ENCODE data around the gene MRPL10.
A peak's percentile ranks its signal among the peaks of the same experiment; 100 is the strongest.

Gene MRPL10

GRCh38 chr17:47856830-47857229 lies 25.5 kb upstream of the MRPL10 start:
- Histone ChIP-seq H2BK15ac (ENCODE audit: low read depth, poor library complexity, severe bottlenecking) (no peak overlapping the region), H3K4ac (ENCODE audit: low read depth in 1 of 2, low read length in 2 of 2) (no peak overlapping the region), H3K18ac (ENCODE audit: low read depth in 1 of 2, low read length in 2 of 2) (no peak overlapping the region), H3K23ac (ENCODE audit: low read length in 2 of 2) (no peak overlapping the region), H3K36me3 (ENCODE audit: control insufficient read depth in 1 of 2, insufficient read depth in 2 of 2, low read depth in 1 of 2, low read length in 2 of 2) (no peaks in the 10 kb centered on the region), H4K8ac (ENCODE audit: low read length) (no peak overlapping the region), H3K27ac (ENCODE audit: low read length, poor library complexity, severe bottlenecking) (no peak overlapping the region), H2AK5ac (ENCODE audit: low read length, severe bottlenecking) (peak overlapping the region; percentile 24), H2AFZ (ENCODE audit: low read depth, low read length) (no peak overlapping the region), H2BK5ac (ENCODE audit: low read depth, low read length, poor library complexity, severe bottlenecking) (no peak overlapping the region), H3K9me3 (ENCODE audit: control insufficient read depth, low read length) (no peaks in the 10 kb centered on the region), H3K4me1 (ENCODE audit: control insufficient read depth, insufficient read depth, low read depth, low read length) (no peaks in the 10 kb centered on the region), H3K27me3 (ENCODE audit: control insufficient read depth in 1 of 2, insufficient read depth in 1 of 2, low read length in 2 of 2) (peaks cover 65 to 76% of the 10 kb centered on the region in 2 experiments), H3K9ac (ENCODE audit: low read length) (no peak overlapping the region), H2BK120ac (ENCODE audit: low read depth, low read length) (no peak overlapping the region), H3K4me2 (ENCODE audit: low read length, poor library complexity, severe bottlenecking) (no peak overlapping the region), H3K4me3 (ENCODE audit: insufficient read depth in 1 of 2, low read depth in 1 of 2, low read length in 2 of 2) (no peak overlapping the region), H3K14ac (ENCODE audit: low read length in 2 of 2) (no peak overlapping the region), H4K91ac (ENCODE audit: low read length) (no peak overlapping the region), H2BK12ac (ENCODE audit: low read length in 2 of 2) (no peak overlapping the region), H3K79me1 (replicated peaks; ENCODE audit: low read length, poor library complexity, severe bottlenecking) (no peaks in the 10 kb centered on the region)
- no peak for DNase-seq

- no peaks in the 10 kb centered on the region for H3K36me3 ChIP-seq (ENCODE audit: control insufficient read depth in 1 of 2, insufficient read depth in 2 of 2, low read depth in 1 of 2, low read length in 2 of 2)
- no peak for DNase-seq
- H3K27me3 ChIP-seq (ENCODE audit: control insufficient read depth in 1 of 2, insufficient read depth in 1 of 2, low read length in 2 of 2): peaks cover 71 to 83% of the 10 kb centered on the region in 2 experiments
- H2BK5ac ChIP-seq (ENCODE audit: low read depth, low read length, poor library complexity, severe bottlenecking): no peak overlapping the region
- H3K4ac ChIP-seq (ENCODE audit: low read depth in 1 of 2, low read length in 2 of 2): no peak overlapping the region
- H4K91ac ChIP-seq (ENCODE audit: low read length): no peak overlapping the region
- H3K18ac ChIP-seq (ENCODE audit: low read depth in 1 of 2, low read length in 2 of 2): peak overlapping the region in 1 of 2 experiments; percentile 0
- no peak overlapping the region for H3K4me2 ChIP-seq (ENCODE audit: low read length, poor library complexity, severe bottlenecking)
- no peak overlapping the region for H3K9ac ChIP-seq (ENCODE audit: low read length)
- H3K23ac ChIP-seq (ENCODE audit: low read length in 2 of 2): no peak overlapping the region
- H3K14ac ChIP-seq (ENCODE audit: low read length in 2 of 2): no peak overlapping the region
- H2BK15ac ChIP-seq (ENCODE audit: low read depth, poor library complexity, severe bottlenecking): no peak overlapping the region
- H2BK12ac ChIP-seq (ENCODE audit: low read length in 2 of 2): no peak overlapping the region
- no peak overlapping the region for H2BK120ac ChIP-seq (ENCODE audit: low read depth, low read length)
- WGBS: 16% methylated on average over 3 of the region's 3 CpGs
- no peak overlapping the region for H3K27ac ChIP-seq (ENCODE audit: low read length, poor library complexity, severe bottlenecking)
- peaks cover 7% of the 10 kb centered on the region for H3K4me1 ChIP-seq (ENCODE audit: control insufficient read depth, insufficient read depth, low read depth, low read length)
- no peaks in the 10 kb centered on the region for H3K9me3 ChIP-seq (ENCODE audit: control insufficient read depth, low read length)
- no peak overlapping the region for H2AFZ ChIP-seq (ENCODE audit: low read depth, low read length)
- no peaks in the 10 kb centered on the region for H3K79me1 ChIP-seq (replicated peaks; ENCODE audit: low read length, poor library complexity, severe bottlenecking)
- no peak overlapping the region for H2AK5ac ChIP-seq (ENCODE audit: low read length, severe bottlenecking)
- H3K4me3 ChIP-seq (ENCODE audit: insufficient read depth in 1 of 2, low read depth in 1 of 2, low read length in 2 of 2): no peak overlapping the region
- no peak overlapping the region for H4K8ac ChIP-seq (ENCODE audit: low read length)
These were observed 24.4 kb upstream of the MRPL10 start for GRCh38 chr17:47855737-47856136.

- no peak overlapping the region for H2BK15ac ChIP-seq (ENCODE audit: low read depth, poor library complexity, severe bottlenecking)
These were observed 22.3 kb upstream of the MRPL10 start for GRCh38 chr17:47853616-47854015.

GRCh38 chr17:47852113-47852949 lies 21.0 kb upstream of the MRPL10 start:
- H4K8ac ChIP-seq (ENCODE audit: low read length): no peak overlapping the region
- no peak overlapping the region for H3K4me3 ChIP-seq (ENCODE audit: insufficient read depth in 1 of 2, low read depth in 1 of 2, low read length in 2 of 2)
- H3K36me3 ChIP-seq (ENCODE audit: control insufficient read depth in 1 of 2, insufficient read depth in 2 of 2, low read depth in 1 of 2, low read length in 2 of 2): no peaks in the 10 kb centered on the region
- H2BK120ac ChIP-seq (ENCODE audit: low read depth, low read length): no peak overlapping the region
- H2BK12ac ChIP-seq (ENCODE audit: low read length in 2 of 2): no peak overlapping the region
- H3K27me3 ChIP-seq (ENCODE audit: control insufficient read depth in 1 of 2, insufficient read depth in 1 of 2, low read length in 2 of 2): peaks cover 93 to 95% of the 10 kb centered on the region in 2 experiments
- H4K91ac ChIP-seq (ENCODE audit: low read length): no peak overlapping the region
- no peak overlapping the region for H3K4ac ChIP-seq (ENCODE audit: low read depth in 1 of 2, low read length in 2 of 2)
- H2AFZ ChIP-seq (ENCODE audit: low read depth, low read length): no peak overlapping the region
- H3K9me3 ChIP-seq (ENCODE audit: control insufficient read depth, low read length): no peaks in the 10 kb centered on the region
- no peak overlapping the region for H3K18ac ChIP-seq (ENCODE audit: low read depth in 1 of 2, low read length in 2 of 2)
- no peak overlapping the region for H3K27ac ChIP-seq (ENCODE audit: low read length, poor library complexity, severe bottlenecking)
- no peak overlapping the region for H2BK5ac ChIP-seq (ENCODE audit: low read depth, low read length, poor library complexity, severe bottlenecking)
- WGBS: 55% methylated on average over 31 of the region's 32 CpGs
- H3K79me1 ChIP-seq (replicated peaks; ENCODE audit: low read length, poor library complexity, severe bottlenecking): no peaks in the 10 kb centered on the region
- H3K4me1 ChIP-seq (ENCODE audit: control insufficient read depth, insufficient read depth, low read depth, low read length): peaks cover 12% of the 10 kb centered on the region
- no peak overlapping the region for H2AK5ac ChIP-seq (ENCODE audit: low read length, severe bottlenecking)
- H3K14ac ChIP-seq (ENCODE audit: low read length in 2 of 2): no peak overlapping the region
- no peak overlapping the region for H3K4me2 ChIP-seq (ENCODE audit: low read length, poor library complexity, severe bottlenecking)
- no peak overlapping the region for H2BK15ac ChIP-seq (ENCODE audit: low read depth, poor library complexity, severe bottlenecking)
- no peak overlapping the region for H3K9ac ChIP-seq (ENCODE audit: low read length)
- no peak for DNase-seq
- no peak overlapping the region for H3K23ac ChIP-seq (ENCODE audit: low read length in 2 of 2)

More at GRCh38 chr17:47853616-47854015, 22.3 kb upstream of the MRPL10 start:
- Histone ChIP-seq H3K4me1 (ENCODE audit: control insufficient read depth, insufficient read depth, low read depth, low read length) (peaks cover 11% of the 10 kb centered on the region), H2BK120ac (ENCODE audit: low read depth, low read length) (no peak overlapping the region), H3K14ac (ENCODE audit: low read length in 2 of 2) (no peak overlapping the region), H3K4ac (ENCODE audit: low read depth in 1 of 2, low read length in 2 of 2) (no peak overlapping the region), H3K27ac (ENCODE audit: low read length, poor library complexity, severe bottlenecking) (no peak overlapping the region), H3K9me3 (ENCODE audit: control insufficient read depth, low read length) (no peaks in the 10 kb centered on the region), H3K23ac (ENCODE audit: low read length in 2 of 2) (peak overlapping the region in 1 of 2 experiments; percentile 52), H4K91ac (ENCODE audit: low read length) (no peak overlapping the region), H2AFZ (ENCODE audit: low read depth, low read length) (no peak overlapping the region), H3K27me3 (ENCODE audit: control insufficient read depth in 1 of 2, insufficient read depth in 1 of 2, low read length in 2 of 2) (peaks cover 82 to 91% of the 10 kb centered on the region in 2 experiments), H2BK5ac (ENCODE audit: low read depth, low read length, poor library complexity, severe bottlenecking) (no peak overlapping the region), H4K8ac (ENCODE audit: low read length) (no peak overlapping the region), H2BK12ac (ENCODE audit: low read length in 2 of 2) (no peak overlapping the region), H3K4me2 (ENCODE audit: low read length, poor library complexity, severe bottlenecking) (no peak overlapping the region), H3K79me1 (replicated peaks; ENCODE audit: low read length, poor library complexity, severe bottlenecking) (no peaks in the 10 kb centered on the region), H3K4me3 (ENCODE audit: insufficient read depth in 1 of 2, low read depth in 1 of 2, low read length in 2 of 2) (no peak overlapping the region), H3K18ac (ENCODE audit: low read depth in 1 of 2, low read length in 2 of 2) (no peak overlapping the region), H2AK5ac (ENCODE audit: low read length, severe bottlenecking) (no peak overlapping the region), H3K9ac (ENCODE audit: low read length) (no peak overlapping the region), H3K36me3 (ENCODE audit: control insufficient read depth in 1 of 2, insufficient read depth in 2 of 2, low read depth in 1 of 2, low read length in 2 of 2) (no peaks in the 10 kb centered on the region)
- WGBS: 41% methylated on average over 5 of the region's 5 CpGs
- DNase-seq: no peak

All from mesenchymal stem cell (in vitro differentiated cells and primary cell).